Measurements from ENCODE around the gene TNNC2. TPM values are rescaled to one million over a fixed set of nuclear protein-coding genes. Genes with fewer than 3 reads are reported as not detected.

TNNC2 gene
- total RNA-seq, 5 donors from 2014 or later (not counting 1 experiment from before 2014, with no cell fraction given): 0.41 to 1.3 (median 0.70) TPM; not detected in 1

DNA sequence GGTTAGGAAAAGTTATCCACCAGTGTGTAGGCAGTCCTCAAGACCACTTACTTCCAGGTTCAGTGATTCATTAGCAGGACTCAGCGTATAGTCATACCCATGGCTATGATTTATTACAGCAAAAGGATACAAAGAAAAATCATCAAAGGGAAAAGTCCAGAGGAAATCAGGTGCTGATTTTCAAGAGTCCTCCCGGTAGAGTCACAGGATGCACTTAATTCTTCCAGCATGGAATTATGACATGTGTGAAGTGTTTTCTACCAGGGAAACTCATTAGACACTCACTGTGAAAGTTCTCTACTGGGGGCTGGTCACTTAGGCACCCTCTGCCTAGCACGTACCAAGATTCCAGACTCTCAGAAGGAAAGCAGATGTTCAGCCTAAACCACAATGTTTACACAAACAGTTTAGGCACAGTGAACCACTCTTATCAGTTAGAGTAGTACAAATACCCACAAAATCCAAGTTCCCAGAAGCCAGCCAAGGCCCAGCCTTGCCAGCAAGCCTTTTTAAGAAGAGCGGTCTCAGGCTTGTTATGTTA, 45.7 kb downstream of the TNNC2 start:
- H3K27me3 Mint-ChIP-seq: peaks cover 0 to 8% of the 10 kb centered on the region in 2 donors
- H3K9me3 Mint-ChIP-seq: no peaks in the 10 kb centered on the region

DNA sequence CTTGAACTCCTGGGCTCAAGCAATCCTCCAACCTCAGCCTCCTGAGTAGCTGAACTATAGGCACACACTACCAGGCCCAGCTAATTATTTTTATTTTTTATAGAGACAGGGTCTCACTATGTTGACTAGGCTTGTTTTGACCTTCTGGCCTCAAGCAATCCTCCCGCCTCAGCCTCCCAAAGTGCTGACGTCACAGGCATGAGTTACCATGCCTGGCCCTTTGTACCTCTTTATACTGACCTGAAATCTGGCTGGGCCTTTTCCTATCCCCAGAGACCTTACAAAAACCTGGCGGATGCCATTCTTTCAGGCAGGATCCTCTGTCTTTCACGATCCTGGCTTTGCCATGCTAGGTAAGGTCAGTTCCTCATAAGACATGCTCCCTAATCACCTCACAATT, 47.0 kb downstream of the TNNC2 start:
- peaks cover 0 to 15% of the 10 kb centered on the region in 2 experiments for H3K27me3 ChIP-seq (replicated peaks in 1 of 2; ENCODE audit: control insufficient read depth in 2 of 2, extremely low read depth in 1 of 2, insufficient read depth in 2 of 2, low read length in 1 of 2)
- H3K36me3 ChIP-seq (ENCODE audit: control insufficient read depth in 2 of 2, extremely low read depth in 1 of 2, insufficient read depth in 1 of 2, low read length in 1 of 2): no peaks in the 10 kb centered on the region
- DNase-seq (no peak), ATAC-seq (replicated peaks in 1 of 4) (no peak)
- no peaks in the 10 kb centered on the region for H3K9me3 ChIP-seq
- 90% methylated on average over 3 of the region's 4 CpGs for WGBS (ENCODE audit: insufficient coverage)
- POLR2A ChIA-PET: interaction anchor here in 1 of 2 donors (0.8 kb wide), 1 partner anchor 745 kb away, joined by 3 read pairs; no protein-coding TSS in a partner anchor
- Mint-ChIP-seq H3K4me1 (peaks cover 0 to 14% (median 6%) of the 10 kb centered on the region in 3 donors), H3K9me3 (no peaks in the 10 kb centered on the region), H3K4me3 (no peak overlapping the region), H3K27me3 (peaks cover 7 to 8% of the 10 kb centered on the region in 2 donors), H3K27ac (no peak overlapping the region), H3K36me3 (no peaks in the 10 kb centered on the region)
- CTCF ChIA-PET: interaction anchor here (0.6 to 1.4 kb wide), 4 partner anchors 9 to 368 kb away, joined by 3 to 4 read pairs (median 3); no protein-coding TSS in a partner anchor
- H3K4me3 ChIP-seq (ENCODE audit: control insufficient read depth in 1 of 2, extremely low read depth in 1 of 2, low read length in 1 of 2): no peak overlapping the region
- no peak overlapping the region for H3K27ac ChIP-seq (ENCODE audit: low read length)
- no peaks in the 10 kb centered on the region for H3K4me1 ChIP-seq (ENCODE audit: control insufficient read depth in 1 of 2, extremely low read depth in 1 of 2, insufficient read depth in 2 of 2, low read length in 2 of 2)

More for the DNA sequence above, 45.7 kb downstream of the TNNC2 start:
- no peak overlapping the region for H3K4me3 Mint-ChIP-seq
- DNase-seq (no peak), ATAC-seq (replicated peaks in 1 of 4) (no peak)
- H3K27me3 ChIP-seq (replicated peaks in 1 of 2; ENCODE audit: control insufficient read depth in 2 of 2, extremely low read depth in 1 of 2, insufficient read depth in 2 of 2, low read length in 1 of 2): peaks cover 0 to 9% of the 10 kb centered on the region in 2 experiments
- H3K36me3 ChIP-seq (ENCODE audit: control insufficient read depth in 2 of 2, extremely low read depth in 1 of 2, insufficient read depth in 1 of 2, low read length in 1 of 2): no peaks in the 10 kb centered on the region
- no peak overlapping the region for H3K27ac Mint-ChIP-seq
- no peaks in the 10 kb centered on the region for H3K9me3 ChIP-seq
- no peaks in the 10 kb centered on the region for H3K4me1 ChIP-seq (ENCODE audit: control insufficient read depth in 1 of 2, extremely low read depth in 1 of 2, insufficient read depth in 2 of 2, low read length in 2 of 2)
- WGBS (ENCODE audit: insufficient coverage): 60% methylated on average over 2 of the region's 4 CpGs
- no peak overlapping the region for H3K27ac ChIP-seq (ENCODE audit: low read length)
- peaks cover 0 to 14% (median 6%) of the 10 kb centered on the region in 3 donors for H3K4me1 Mint-ChIP-seq
- ChIA-PET POLR2A (no interaction called here), CTCF (no interaction called here)
- H3K36me3 Mint-ChIP-seq: no peaks in the 10 kb centered on the region
- H3K4me3 ChIP-seq (ENCODE audit: control insufficient read depth in 1 of 2, extremely low read depth in 1 of 2, low read length in 1 of 2): no peak overlapping the region

DNA sequence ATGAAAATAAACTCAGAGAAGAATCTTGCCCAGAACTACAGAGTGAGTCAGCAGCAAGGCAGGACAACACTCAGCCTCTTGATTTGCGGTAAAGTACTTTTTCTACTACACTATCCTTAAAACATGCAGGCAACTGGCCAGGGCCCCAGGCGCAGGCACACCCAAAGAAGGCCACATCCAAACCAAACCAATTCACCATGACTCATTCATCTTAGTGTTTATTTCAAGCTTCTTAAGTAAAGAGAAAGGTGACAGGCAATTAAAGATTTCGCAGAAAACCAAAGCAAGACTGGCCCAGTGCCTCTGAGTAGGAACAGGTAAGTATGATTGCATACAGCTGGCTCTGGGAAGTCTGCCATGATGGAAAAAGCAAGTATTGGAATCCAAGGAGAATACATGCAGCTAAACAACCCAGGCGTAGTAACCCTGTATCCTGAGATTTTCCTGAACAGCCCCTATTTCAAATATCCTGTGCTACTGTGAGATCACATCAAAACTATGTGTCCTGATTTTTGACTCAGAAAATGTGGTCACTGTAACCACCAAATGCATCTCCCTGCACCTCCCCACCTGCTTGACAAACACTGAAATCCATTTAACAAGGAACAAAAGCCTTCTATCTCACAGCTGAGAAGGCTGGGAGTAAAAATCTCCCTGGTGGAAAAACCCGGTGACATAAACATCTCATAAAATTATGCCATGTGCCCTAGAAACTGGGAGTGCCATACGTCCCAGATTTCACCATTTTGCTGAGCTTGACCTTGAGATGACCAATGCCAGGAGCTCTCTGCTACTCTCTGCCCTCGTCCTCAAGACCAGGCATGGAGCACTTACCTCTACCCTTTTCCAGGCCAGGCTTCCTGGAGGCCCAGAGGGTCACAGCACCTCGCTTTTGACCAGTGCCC, 47.8 kb downstream of the TNNC2 start:
- ATAC-seq (replicated peaks in 1 of 4): no peak
- Mint-ChIP-seq H3K4me3 (no peak overlapping the region), H3K27me3 (peaks cover 10 to 13% of the 10 kb centered on the region in 2 donors), H3K36me3 (no peaks in the 10 kb centered on the region), H3K9me3 (no peaks in the 10 kb centered on the region), H3K27ac (no peak overlapping the region), H3K4me1 (peaks cover 0 to 14% (median 6%) of the 10 kb centered on the region in 3 donors)
- Histone ChIP-seq H3K27me3 (replicated peaks in 1 of 2; ENCODE audit: control insufficient read depth in 2 of 2, extremely low read depth in 1 of 2, insufficient read depth in 2 of 2, low read length in 1 of 2) (peaks cover 0 to 12% of the 10 kb centered on the region in 2 experiments), H3K27ac (ENCODE audit: low read length) (no peak overlapping the region), H3K4me1 (ENCODE audit: control insufficient read depth in 1 of 2, extremely low read depth in 1 of 2, insufficient read depth in 2 of 2, low read length in 2 of 2) (no peaks in the 10 kb centered on the region), H3K4me3 (ENCODE audit: control insufficient read depth in 1 of 2, extremely low read depth in 1 of 2, low read length in 1 of 2) (no peak overlapping the region), H3K9me3 (no peaks in the 10 kb centered on the region), H3K36me3 (ENCODE audit: control insufficient read depth in 2 of 2, extremely low read depth in 1 of 2, insufficient read depth in 1 of 2, low read length in 1 of 2) (no peaks in the 10 kb centered on the region)
- no peak for DNase-seq
- ChIA-PET CTCF (interaction anchor here (1.4 to 1.5 kb wide), 2 partner anchors 8 to 10 kb away, joined by 3 read pairs; no protein-coding TSS in a partner anchor), POLR2A (interaction anchor here in 1 of 2 donors (0.8 kb wide), 1 partner anchor 744 kb away, joined by 3 read pairs; no protein-coding TSS in a partner anchor)
- 72% methylated on average over 6 of the region's 8 CpGs for WGBS (ENCODE audit: insufficient coverage)

DNA sequence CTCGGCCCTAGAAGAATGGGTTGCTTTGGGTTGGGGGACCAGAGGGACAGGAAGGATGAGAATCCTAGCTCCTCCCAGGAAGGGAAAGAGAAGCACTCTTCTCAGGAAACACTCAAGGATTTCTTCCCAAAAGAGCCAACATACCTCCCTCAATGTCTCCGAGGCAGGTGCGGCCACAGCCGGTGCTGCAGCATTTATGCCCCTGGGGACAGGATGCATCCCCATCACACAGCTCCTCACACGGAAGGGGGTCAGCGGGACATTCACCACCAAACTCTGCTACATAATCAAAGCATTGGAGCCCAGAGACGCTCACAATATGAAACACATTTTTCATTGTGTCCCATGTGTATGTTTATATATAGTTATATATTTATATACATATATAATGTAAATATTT, 50.2 kb downstream of the TNNC2 start:
- Mint-ChIP-seq H3K27me3 (peaks cover 17 to 20% of the 10 kb centered on the region in 2 donors), H3K4me1 (peaks cover 0 to 4% (median 0%) of the 10 kb centered on the region in 3 donors), H3K4me3 (no peak overlapping the region), H3K27ac (no peak overlapping the region), H3K9me3 (no peaks in the 10 kb centered on the region), H3K36me3 (no peaks in the 10 kb centered on the region)
- POLR2A ChIA-PET: no interaction called here
- WGBS (ENCODE audit: insufficient coverage): 100% methylated on average over 2 of the region's 7 CpGs
- Histone ChIP-seq H3K4me1 (ENCODE audit: control insufficient read depth in 1 of 2, extremely low read depth in 1 of 2, insufficient read depth in 2 of 2, low read length in 2 of 2) (no peaks in the 10 kb centered on the region), H3K27ac (ENCODE audit: low read length) (no peak overlapping the region), H3K27me3 (replicated peaks in 1 of 2; ENCODE audit: control insufficient read depth in 2 of 2, extremely low read depth in 1 of 2, insufficient read depth in 2 of 2, low read length in 1 of 2) (peaks cover 0 to 14% of the 10 kb centered on the region in 2 experiments), H3K9me3 (no peaks in the 10 kb centered on the region), H3K36me3 (ENCODE audit: control insufficient read depth in 2 of 2, extremely low read depth in 1 of 2, insufficient read depth in 1 of 2, low read length in 1 of 2) (no peaks in the 10 kb centered on the region), H3K4me3 (ENCODE audit: control insufficient read depth in 1 of 2, extremely low read depth in 1 of 2, low read length in 1 of 2) (no peak overlapping the region)
- CTCF ChIA-PET: interaction anchor here (0.7 to 1.1 kb wide), 2 partner anchors 23 to 309 kb away, joined by 3 read pairs; no protein-coding TSS in a partner anchor
- DNase-seq: no peak
- ATAC-seq (replicated peaks in 1 of 4): no peak

GRCh38 chr20:45775411-45775810, 51.7 kb downstream of the TNNC2 start:
- H3K9me3 ChIP-seq: no peaks in the 10 kb centered on the region
- peaks cover 0 to 3% of the 10 kb centered on the region in 2 experiments for H3K4me1 ChIP-seq (ENCODE audit: control insufficient read depth in 1 of 2, extremely low read depth in 1 of 2, insufficient read depth in 2 of 2, low read length in 2 of 2)
- ChIA-PET POLR2A (no interaction called here), CTCF (no interaction called here)
- H3K9me3 Mint-ChIP-seq: no peaks in the 10 kb centered on the region
- no peak for ATAC-seq (replicated peaks in 1 of 4)
- no peak overlapping the region for H3K27ac ChIP-seq (ENCODE audit: low read length)
- no peak for DNase-seq
- no peak overlapping the region for H3K4me3 Mint-ChIP-seq
- H3K27ac Mint-ChIP-seq: no peak overlapping the region
- H3K27me3 ChIP-seq (replicated peaks in 1 of 2; ENCODE audit: control insufficient read depth in 2 of 2, extremely low read depth in 1 of 2, insufficient read depth in 2 of 2, low read length in 1 of 2): peaks cover 0 to 21% of the 10 kb centered on the region in 2 experiments
- H3K36me3 ChIP-seq (ENCODE audit: control insufficient read depth in 2 of 2, extremely low read depth in 1 of 2, insufficient read depth in 1 of 2, low read length in 1 of 2): no peaks in the 10 kb centered on the region
- no peaks in the 10 kb centered on the region for H3K36me3 Mint-ChIP-seq
- peaks cover 16 to 26% of the 10 kb centered on the region in 2 donors for H3K27me3 Mint-ChIP-seq
- H3K4me3 ChIP-seq (ENCODE audit: control insufficient read depth in 1 of 2, extremely low read depth in 1 of 2, low read length in 1 of 2): no peak overlapping the region
- 78% methylated on average over 4 of the region's 6 CpGs for WGBS (ENCODE audit: insufficient coverage)
- H3K4me1 Mint-ChIP-seq: peaks cover 0 to 8% (median 5%) of the 10 kb centered on the region in 3 donors

GRCh38 chr20:45774945-45775344, 52.2 kb downstream of the TNNC2 start:
- peaks cover 0 to 8% (median 5%) of the 10 kb centered on the region in 3 donors for H3K4me1 Mint-ChIP-seq
- H3K4me3 Mint-ChIP-seq: no peak overlapping the region
- H3K9me3 ChIP-seq: no peaks in the 10 kb centered on the region
- 92% methylated on average over 2 of the region's 2 CpGs for WGBS (ENCODE audit: insufficient coverage)
- no peak overlapping the region for H3K27ac Mint-ChIP-seq
- ChIA-PET CTCF (no interaction called here), POLR2A (no interaction called here)
- no peak overlapping the region for H3K27ac ChIP-seq (ENCODE audit: low read length)
- H3K27me3 Mint-ChIP-seq: peaks cover 13 to 26% of the 10 kb centered on the region in 2 donors
- DNase-seq (no peak), ATAC-seq (replicated peaks in 1 of 4) (no peak)
- no peak overlapping the region for H3K4me3 ChIP-seq (ENCODE audit: control insufficient read depth in 1 of 2, extremely low read depth in 1 of 2, low read length in 1 of 2)
- H3K36me3 ChIP-seq (ENCODE audit: control insufficient read depth in 2 of 2, extremely low read depth in 1 of 2, insufficient read depth in 1 of 2, low read length in 1 of 2): no peaks in the 10 kb centered on the region
- peaks cover 0 to 3% of the 10 kb centered on the region in 2 experiments for H3K4me1 ChIP-seq (ENCODE audit: control insufficient read depth in 1 of 2, extremely low read depth in 1 of 2, insufficient read depth in 2 of 2, low read length in 2 of 2)
- H3K9me3 Mint-ChIP-seq: no peaks in the 10 kb centered on the region
- no peaks in the 10 kb centered on the region for H3K36me3 Mint-ChIP-seq
- peaks cover 0 to 21% of the 10 kb centered on the region in 2 experiments for H3K27me3 ChIP-seq (replicated peaks in 1 of 2; ENCODE audit: control insufficient read depth in 2 of 2, extremely low read depth in 1 of 2, insufficient read depth in 2 of 2, low read length in 1 of 2)
